Gastroesophageal sphincter (tissue), 3 donors: ENCODE measurements around the gene ARMH3.

ENCODE experiments used
- CTCF ChIP-seq, 4 experiments: fragments of 200-600 bp in 2 of 4; fragments of 450-650 bp in 2 of 4; sonication (generic) in 1 of 4; IDR thresholded peaks; one replicate each; pipeline ENCODE4 v1.5.1; 2017 to 2019; ENCODE audit warnings: antibody characterized with exemption in 4 of 4, mild to moderate bottlenecking in 2 of 4, moderate library complexity in 2 of 4
- POLR2AphosphoS5 ChIP-seq: sonication (generic); formaldehyde crosslinking; IDR thresholded peaks from one replicate; pipeline ENCODE4 v1.6.1; 2017; ENCODE audit warnings: antibody characterized with exemption

DNA sequence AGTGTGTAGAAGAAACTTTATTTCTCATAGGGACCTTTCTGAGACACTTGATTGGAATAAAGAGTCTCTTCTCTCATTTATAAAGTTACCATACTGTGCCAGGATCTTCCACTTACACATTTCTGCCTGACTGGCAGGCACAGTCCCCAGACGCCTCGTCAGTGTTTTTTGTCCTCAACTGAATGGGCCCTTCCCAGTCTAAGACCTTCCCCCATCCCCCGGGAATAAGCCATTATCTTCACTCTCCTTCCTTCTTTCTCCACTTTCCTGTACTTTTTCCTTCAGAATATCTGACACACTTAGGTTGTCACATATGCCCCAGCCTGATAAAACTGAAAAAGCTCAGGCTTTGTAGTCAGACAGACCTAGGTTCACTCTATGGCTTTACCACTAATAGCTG is 177.1 kb downstream of the ARMH3 start:
- TF ChIP-seq CTCF (IDR thresholded peaks at IDR 0.05) (no peak), POLR2AphosphoS5 (no peak)
